ENCODE data around the gene IQGAP1. TPM values are rescaled to one million over a fixed set of nuclear protein-coding genes. Genes with fewer than 3 reads are reported as not detected.

The IQGAP1 gene
- polyA plus RNA-seq, 10 donors = 62.3 to 99.6 (median 83.6) TPM

GRCh38 chr15:90437516-90437915 lies 49.5 kb downstream of the IQGAP1 start:
- no peak for DNase-seq

DNA sequence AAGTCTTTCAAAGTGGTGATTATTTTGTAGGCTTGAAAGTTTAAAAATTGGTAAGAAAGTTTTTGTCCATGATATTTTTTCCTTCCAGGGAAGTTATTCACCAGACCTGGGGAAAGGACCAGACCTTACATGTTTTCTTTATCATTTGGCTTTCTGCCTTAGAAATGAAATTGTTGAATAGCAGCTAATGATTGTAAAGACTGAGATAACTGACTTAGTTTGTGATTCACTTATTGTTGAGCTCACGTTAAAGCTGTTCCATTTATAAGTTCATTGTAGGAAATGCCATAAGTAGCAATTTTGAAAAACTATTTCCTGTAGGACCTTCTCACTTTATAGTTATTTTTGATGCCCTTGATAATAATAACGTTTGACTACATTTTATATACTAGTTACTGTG lies 51.9 kb downstream of the IQGAP1 start:
- no peak for DNase-seq

DNA sequence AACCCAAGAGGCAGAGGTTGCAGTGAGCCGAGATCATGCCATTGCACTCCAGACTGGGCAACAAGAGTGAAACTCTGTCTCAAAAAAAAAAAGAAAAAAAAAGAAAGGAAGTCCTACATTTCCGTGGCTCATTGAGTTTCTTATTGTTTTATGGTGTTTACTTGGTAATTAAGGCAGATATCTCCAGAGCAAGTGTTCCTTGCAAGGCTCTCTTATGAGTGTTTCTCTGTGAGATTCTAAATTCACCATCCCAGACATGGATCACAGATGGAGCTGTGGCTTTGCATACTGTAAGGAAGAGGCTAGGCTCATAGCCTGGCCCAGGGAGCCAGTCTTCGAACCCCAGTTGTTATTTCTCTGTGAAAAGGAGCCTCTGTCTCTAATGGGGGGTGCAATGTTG lies 53.0 kb downstream of the IQGAP1 start:
- no peak for DNase-seq

GRCh38 chr15:90442423-90442822 lies 54.4 kb downstream of the IQGAP1 start:
- DNase-seq = no peak

DNA sequence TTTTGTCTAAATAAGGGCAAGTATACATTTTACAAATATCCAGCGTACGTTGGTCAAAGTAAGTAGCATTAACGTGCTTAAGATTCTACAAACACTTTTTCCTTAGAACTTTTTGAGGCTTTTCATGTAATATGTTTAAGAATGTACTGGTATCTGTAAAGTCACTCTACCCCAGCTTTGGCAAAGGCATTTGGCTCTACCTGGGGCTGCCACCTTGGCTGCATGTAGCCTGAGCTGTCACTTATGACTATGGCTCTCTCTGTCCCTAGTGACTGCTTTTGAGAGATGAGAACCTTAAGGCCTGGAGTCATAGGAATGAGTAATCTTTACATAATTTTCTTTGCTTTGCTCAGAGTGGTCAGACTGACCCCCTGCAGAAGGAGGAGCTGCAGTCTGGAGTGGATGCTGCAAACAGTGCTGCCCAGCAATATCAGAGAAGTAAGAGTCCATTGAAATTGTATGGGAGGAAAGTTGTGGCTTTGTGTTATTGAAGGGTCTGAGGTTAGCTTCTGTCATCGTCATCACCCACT lies 61.2 kb downstream of the IQGAP1 start:
- no peak for DNase-seq

- DNase-seq = peak in 2 of 3 donors; percentile 3 to 38
Observed at GRCh38 chr15:90451053-90451850, 63.2 kb downstream of the IQGAP1 start.

- no peak for DNase-seq
Observed at GRCh38 chr15:90456236-90456635, 68.2 kb downstream of the IQGAP1 start.

DNA sequence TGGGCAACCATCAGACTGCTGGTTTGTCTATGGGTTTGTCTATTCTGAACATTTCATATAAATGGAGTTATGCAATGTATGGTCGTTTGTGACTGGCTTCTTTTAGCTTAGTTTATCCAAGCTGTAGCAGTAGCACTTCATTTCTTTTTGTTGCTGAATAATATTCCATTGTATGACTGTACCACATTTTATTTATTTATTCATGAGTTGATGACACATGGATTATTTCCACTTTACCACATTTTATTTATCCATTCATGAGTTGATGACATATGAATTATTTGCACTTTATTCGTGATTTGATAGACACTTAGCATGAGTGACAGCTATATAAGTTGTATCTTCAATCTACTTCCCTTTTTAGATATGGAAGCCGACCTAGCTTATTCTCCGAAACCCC lies 70.0 kb downstream of the IQGAP1 start:
- no peak for DNase-seq

GRCh38 chr15:90459368-90459767 lies 71.3 kb downstream of the IQGAP1 start:
- DNase-seq = peak in 1 of 3 donors; percentile 24

DNA sequence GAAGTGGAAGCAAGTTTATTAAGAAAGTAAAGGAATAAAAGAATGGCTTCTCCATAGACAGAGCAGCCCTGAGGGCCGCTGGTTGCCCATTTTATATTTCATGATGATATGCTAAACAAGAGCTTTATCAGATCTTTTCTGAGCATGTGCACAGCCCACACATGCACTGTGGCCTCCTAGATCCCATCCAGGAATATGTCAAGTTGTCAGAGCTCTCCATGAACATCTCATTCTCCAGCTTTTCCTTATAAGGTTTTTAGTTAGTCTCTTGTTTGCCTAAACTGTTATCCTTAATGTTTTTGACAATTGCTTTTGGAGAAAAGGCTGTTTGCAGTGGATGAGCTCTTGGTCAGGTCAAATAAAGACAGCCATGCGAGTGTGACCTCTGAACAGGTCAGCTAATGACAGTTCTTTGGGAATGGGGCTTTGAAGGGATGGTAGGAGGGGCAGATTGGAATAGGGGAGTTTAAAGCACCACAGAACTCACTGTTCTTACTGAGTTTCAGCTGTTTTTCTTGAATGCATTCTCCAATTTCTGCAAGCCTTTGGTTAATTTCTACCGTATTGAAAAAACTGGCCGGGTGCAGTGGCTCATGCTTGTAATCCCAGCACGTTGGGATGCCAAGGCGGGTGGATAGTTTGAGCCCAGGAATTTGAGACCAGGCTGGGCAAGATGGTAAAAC lies 72.2 kb downstream of the IQGAP1 start:
- no peak for DNase-seq

GRCh38 chr15:90463381-90463780 lies 75.3 kb downstream of the IQGAP1 start:
- DNase-seq = peak; percentile 29 to 55 (median 38)

DNA sequence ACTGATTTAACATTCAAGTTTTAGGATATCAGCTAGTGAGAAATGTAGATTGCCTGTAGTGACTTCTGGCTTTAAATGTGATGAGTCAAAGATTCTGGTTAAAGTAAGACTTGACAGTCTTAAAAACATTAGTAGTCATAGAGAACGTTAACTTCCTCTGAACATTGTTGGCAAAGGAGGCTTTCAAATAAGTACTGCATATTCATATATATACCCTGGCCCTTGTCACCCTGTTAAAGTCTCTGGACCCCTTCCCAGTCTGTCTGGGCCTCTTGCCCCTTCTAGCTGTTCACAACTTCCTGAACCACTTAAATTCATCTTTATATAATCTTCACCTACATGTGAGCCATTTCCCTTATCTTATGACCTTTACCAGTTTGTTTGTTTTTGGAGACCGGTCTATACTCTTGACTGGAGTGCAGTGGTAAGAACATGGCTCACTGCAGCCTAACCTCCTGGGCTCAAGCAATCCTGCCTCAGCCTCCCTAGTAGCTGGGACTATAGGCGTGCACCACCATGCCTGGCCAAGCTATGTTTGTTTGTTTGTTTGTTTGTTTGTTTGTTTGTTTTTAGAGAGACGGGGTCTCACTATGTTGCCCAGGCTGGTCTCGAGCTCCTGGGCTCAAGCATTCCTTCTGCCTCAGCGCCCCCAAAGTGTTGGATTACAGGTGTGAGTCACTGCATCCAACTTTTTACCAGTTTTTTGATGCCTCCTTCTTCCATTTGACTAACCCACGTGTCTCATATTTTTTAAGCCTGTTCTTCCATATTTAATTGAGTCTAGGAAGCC lies 77.3 kb downstream of the IQGAP1 start:
- peak in 1 of 3 donors; percentile 15 for DNase-seq

DNA sequence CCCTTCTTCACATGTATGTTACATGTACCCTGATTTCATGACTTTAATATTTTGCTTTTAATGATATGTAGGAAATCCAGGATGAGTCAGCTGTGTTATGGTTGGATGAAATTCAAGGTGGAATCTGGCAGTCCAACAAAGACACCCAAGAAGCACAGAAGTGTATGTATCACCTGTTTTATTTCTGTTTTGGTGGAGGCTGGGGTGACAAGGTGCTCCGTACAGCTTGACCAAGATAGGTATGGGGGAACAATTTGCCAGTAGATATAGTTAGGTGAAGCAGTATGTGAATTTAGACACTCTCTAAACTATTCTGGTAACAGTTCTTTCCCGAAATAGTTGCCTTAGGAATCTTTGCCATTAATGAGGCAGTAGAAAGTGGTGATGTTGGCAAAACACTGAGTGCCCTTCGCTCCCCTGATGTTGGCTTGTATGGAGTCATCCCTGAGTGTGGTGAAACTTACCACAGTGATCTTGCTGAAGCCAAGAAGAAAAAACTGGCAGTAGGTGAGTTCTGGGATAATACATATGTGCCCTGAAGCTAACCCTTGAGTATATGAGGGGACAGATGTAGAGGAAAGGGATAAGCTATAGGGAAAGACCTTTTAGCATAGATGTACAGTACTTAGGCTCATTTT lies 78.0 kb downstream of the IQGAP1 start:
- no peak for DNase-seq

DNA sequence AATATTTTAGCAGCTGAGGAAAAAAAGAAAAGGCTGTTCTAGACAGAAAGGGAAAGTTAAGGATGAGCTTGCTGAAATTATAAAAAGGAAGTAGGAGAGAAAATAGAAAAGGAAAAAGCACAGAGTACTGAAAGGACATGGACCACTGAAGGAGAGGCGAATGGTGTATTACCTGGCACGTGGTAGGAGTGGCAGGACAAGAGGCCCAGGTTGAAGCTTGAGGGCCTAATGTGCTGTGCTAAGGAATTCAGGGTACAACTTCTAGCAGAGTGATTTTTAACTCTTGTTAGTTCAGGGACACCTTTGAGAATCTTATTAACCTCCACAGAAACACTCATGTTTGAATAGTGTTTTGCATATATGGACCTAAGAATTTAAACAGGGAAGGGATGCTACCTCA lies 81.7 kb downstream of the IQGAP1 start:
- DNase-seq = no peak

- DNase-seq = no peak
Observed at GRCh38 chr15:90470453-90470852, 82.4 kb downstream of the IQGAP1 start.

DNA sequence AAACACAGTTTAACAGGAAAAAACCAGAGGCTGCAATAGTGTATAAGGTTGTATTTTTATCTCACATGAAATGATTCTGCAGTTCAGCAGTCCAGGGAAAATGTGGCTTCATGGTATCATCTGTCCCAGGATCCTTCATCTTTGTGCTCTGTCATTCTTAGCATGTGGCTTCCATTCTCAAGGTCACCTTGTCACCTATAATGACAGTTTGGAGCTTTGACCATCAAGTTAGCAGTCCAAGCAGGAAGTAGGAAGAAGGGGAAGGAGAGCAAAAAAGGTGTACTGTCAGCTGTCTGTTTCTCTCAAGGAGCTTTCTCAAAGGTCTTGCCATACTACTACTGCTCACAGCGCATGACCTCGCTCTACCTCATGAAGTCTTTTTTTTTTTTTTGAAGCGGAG lies 83.1 kb downstream of the IQGAP1 start:
- DNase-seq = no peak

- DNase-seq = no peak
Observed at GRCh38 chr15:90471769-90472168, 83.7 kb downstream of the IQGAP1 start.

DNA sequence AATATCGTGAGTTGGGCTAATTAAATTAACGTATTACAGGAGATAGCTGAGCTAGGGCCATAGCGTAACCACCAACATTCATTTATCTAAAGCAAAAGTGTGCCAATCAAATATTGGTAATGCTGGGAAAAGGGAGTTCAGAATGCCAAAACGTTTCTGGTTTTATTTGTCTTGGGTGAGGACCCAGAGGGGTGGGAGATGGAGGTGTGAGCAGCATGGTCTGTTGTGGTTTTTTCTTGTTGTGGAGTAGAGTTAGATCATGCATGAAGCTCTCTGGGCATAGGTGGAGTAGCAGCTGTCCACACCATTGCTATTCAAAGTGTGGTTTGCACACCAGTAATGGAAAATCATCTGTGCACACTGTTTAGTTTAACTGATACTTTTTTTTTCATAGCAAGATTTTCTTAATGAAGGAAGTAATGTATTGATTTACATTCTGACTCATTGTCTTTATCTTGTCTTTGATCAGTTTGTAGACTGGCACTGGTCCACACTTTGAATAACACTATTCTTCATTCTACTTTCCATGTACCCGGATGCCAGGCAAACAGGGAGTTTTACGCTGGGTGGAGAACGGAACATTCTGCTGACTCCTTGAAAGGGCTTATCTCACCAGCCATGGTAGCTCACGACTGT lies 90.9 kb downstream of the IQGAP1 start:
- DNase-seq = no peak

DNA sequence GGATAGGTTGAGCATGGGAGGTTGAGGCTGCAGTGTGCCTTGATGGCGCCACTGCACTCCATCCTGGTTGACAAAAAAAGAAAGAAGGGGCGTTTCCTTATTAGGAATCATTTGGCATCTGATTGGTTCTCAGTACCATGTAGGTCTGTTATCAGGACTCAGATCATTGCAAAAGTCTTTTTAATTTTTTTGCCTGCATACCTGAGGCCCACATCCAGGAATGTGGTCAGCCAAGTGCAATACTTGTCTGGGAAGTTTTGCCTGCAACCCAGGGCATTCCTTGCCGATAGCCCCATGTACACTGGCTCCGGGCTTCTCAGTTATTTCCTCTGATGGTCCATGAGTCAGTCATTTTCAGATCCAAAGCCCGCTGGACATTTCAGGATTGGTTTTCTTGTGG lies 91.6 kb downstream of the IQGAP1 start:
- DNase-seq = no peak

- no peak for DNase-seq
Observed at GRCh38 chr15:90481023-90481422, 93.0 kb downstream of the IQGAP1 start.

Measured in muscle of back (tissue), 11 donors.